ENCODE data around the gene TFAP2B. TPM values are rescaled to one million over a fixed set of nuclear protein-coding genes. Genes with fewer than 3 reads are reported as not detected.

Gene TFAP2B
- total RNA-seq, 1 experiment from 2014 or later = not detected

DNA sequence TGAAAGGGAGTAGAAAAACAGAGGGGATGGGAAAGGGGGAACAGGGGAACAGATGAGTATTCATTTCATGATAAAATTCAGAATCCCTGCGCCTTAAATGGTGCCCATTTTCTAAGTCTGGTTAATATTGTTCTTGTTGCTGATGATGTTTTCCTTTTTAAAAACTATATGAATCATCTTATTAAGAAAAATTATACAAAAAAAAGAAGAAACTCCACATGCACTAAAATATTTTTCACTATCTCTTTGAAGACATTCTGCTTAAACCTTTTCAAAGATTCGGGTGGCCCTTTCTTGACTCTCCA is 1.1 kb upstream of the TFAP2B start:
- Mint-ChIP-seq H3K9me3 (ENCODE audit: low read depth, unreplicated experiment) (no peaks in the 10 kb centered on the region), H3K4me1 (ENCODE audit: low read depth, unreplicated experiment) (peaks cover 31% of the 10 kb centered on the region), H3K27me3 (ENCODE audit: unreplicated experiment) (peaks cover 83% of the 10 kb centered on the region), H3K36me3 (ENCODE audit: insufficient read depth, unreplicated experiment) (peaks cover 8% of the 10 kb centered on the region), H3K4me3 (ENCODE audit: low read depth, unreplicated experiment) (no peak overlapping the region), H3K27ac (ENCODE audit: unreplicated experiment) (no peak overlapping the region)
- no TSS peak for BruUV-seq (replicated peaks)
- no peak for DNase-seq
- CTCF ChIA-PET = no interaction called here
- TF ChIP-seq, protein P1, sequence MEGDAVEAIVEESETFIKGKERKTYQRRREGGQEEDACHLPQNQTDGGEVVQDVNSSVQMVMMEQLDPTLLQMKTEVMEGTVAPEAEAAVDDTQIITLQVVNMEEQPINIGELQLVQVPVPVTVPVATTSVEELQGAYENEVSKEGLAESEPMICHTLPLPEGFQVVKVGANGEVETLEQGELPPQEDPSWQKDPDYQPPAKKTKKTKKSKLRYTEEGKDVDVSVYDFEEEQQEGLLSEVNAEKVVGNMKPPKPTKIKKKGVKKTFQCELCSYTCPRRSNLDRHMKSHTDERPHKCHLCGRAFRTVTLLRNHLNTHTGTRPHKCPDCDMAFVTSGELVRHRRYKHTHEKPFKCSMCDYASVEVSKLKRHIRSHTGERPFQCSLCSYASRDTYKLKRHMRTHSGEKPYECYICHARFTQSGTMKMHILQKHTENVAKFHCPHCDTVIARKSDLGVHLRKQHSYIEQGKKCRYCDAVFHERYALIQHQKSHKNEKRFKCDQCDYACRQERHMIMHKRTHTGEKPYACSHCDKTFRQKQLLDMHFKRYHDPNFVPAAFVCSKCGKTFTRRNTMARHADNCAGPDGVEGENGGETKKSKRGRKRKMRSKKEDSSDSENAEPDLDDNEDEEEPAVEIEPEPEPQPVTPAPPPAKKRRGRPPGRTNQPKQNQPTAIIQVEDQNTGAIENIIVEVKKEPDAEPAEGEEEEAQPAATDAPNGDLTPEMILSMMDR (IDR thresholded peaks at IDR 0.05; ENCODE audit: unreplicated experiment) = no peak
- intact Hi-C loops (cut with micrococcal nuclease; ENCODE audit: unreplicated experiment) = loop anchor here (10.0 kb wide), 4 partner anchors 207 to 1207 kb away; no protein-coding TSS in a partner anchor

DNA sequence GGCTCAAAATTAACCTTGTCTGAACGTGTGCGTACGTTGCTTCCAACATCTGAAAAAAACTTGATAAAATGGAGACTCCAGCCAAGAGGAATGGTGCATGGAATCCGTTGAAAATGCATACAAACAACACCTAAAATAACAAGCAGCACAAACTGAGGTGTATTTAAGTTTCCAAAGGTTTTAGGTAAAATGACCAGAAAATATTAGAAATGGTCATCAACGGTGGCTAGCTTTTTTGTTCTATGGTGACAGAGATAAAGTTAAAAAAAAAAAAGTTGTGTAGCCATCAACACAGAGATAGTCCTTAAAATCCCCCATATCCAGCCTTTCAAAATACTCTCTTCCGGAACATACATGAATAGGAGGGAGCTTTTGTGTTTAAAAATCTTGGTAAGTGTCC is 651 bp upstream of the TFAP2B start:
- CTCF ChIA-PET = no interaction called here
- H3K27me3 Mint-ChIP-seq (ENCODE audit: unreplicated experiment) = peaks cover 87% of the 10 kb centered on the region
- TF ChIP-seq, protein P1 (IDR thresholded peaks at IDR 0.05; ENCODE audit: unreplicated experiment) = no peak
- H3K4me3 Mint-ChIP-seq (ENCODE audit: low read depth, unreplicated experiment) = no peak overlapping the region
- peaks cover 8% of the 10 kb centered on the region for H3K36me3 Mint-ChIP-seq (ENCODE audit: insufficient read depth, unreplicated experiment)
- H3K4me1 Mint-ChIP-seq (ENCODE audit: low read depth, unreplicated experiment) = peaks cover 31% of the 10 kb centered on the region
- intact Hi-C loops (cut with micrococcal nuclease; ENCODE audit: unreplicated experiment) = loop anchor here (10.0 kb wide), 4 partner anchors 207 to 1207 kb away; no protein-coding TSS in a partner anchor
- DNase-seq = no peak
- no peak overlapping the region for H3K27ac Mint-ChIP-seq (ENCODE audit: unreplicated experiment)
- no peaks in the 10 kb centered on the region for H3K9me3 Mint-ChIP-seq (ENCODE audit: low read depth, unreplicated experiment)
- BruUV-seq (replicated peaks) = no TSS peak

DNA sequence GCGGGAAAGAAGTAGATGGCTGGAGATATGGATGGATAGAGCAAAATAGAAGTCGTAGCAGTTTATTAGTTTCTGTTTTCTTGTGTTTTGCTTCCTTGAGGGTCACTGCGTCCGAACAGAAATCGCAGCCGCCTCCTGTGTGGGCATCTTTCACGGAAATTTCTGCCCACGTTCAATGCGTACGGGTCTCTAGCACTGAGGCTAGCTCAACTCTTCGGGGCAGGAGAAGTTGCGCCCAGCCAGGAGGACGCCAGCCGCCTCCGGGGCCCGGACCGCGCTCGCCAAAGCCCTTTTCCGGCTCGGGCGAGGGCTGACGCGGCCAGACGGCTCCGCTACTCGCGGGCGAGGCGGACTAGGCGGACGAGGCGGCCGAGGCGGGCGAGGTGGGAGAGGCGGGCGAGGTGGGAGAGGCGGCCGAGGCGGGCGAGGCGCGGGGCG is 814 bp downstream of the TFAP2B start:
- peak overlapping the region; percentile 79 for H3K4me3 Mint-ChIP-seq (ENCODE audit: low read depth, unreplicated experiment)
- peaks cover 87% of the 10 kb centered on the region for H3K27me3 Mint-ChIP-seq (ENCODE audit: unreplicated experiment)
- H3K36me3 Mint-ChIP-seq (ENCODE audit: insufficient read depth, unreplicated experiment) = peaks cover 8% of the 10 kb centered on the region
- intact Hi-C loops (cut with micrococcal nuclease; ENCODE audit: unreplicated experiment) = loop anchor here (10.0 kb wide), 4 partner anchors 205 to 1205 kb away; no protein-coding TSS in a partner anchor
- peak; percentile 23 for DNase-seq
- H3K4me1 Mint-ChIP-seq (ENCODE audit: low read depth, unreplicated experiment) = peaks cover 31% of the 10 kb centered on the region
- TF ChIP-seq, protein P1 (IDR thresholded peaks at IDR 0.05; ENCODE audit: unreplicated experiment) = no peak
- no peaks in the 10 kb centered on the region for H3K9me3 Mint-ChIP-seq (ENCODE audit: low read depth, unreplicated experiment)
- no peak overlapping the region for H3K27ac Mint-ChIP-seq (ENCODE audit: unreplicated experiment)
- CTCF ChIA-PET = interaction anchor here (0.6 kb wide), 1 partner anchor 531 kb away, joined by 3 read pairs; no protein-coding TSS in a partner anchor
- no TSS peak for BruUV-seq (replicated peaks)

DNA sequence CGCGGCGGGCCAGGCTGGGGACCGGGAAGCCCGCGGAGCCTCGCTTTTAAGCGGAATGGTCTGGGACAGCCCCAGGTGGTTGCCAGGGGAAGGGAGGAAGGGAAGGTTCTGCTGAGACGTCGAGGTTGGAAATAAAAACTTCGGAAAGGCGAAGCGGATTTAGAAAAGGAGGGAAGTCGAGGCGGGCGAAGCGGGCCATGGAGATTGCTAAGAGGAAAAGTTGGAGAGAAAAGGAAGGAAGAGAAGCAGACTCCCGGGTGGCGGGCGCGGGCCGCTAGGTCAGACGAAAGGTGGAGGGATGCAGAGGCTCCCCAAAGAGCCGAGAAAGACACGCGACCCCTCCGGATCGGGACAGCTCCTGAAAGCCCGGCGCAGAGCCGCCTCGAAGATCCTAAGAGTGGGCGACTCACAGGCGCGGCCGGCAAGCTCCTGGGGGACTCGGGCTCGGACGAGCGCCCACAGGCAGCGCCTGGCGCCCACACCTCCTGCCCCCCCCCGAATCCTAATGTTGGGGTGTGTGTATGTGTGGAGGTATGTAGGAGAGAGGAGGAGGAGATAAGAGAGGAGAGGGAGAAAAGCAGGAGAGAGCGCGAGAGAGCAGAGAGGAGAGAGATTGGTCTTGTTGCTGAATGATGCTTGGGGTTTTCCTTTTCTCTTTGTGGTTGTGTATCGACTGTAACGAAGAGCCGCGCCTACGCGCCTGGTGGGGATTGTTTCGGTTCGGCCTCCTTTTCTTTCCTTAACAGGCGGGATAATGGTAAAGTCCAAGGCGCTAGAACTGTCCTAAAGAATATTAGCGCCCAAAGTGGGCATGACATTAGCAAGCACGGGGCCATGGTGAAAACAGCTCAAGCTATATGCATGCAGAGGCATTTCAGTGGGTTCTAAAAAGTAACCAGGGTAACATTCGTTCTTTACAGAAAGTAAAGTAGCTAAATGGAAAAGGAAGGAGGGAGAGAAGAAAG is 1.5 kb downstream of the TFAP2B start:
- Mint-ChIP-seq H3K36me3 (ENCODE audit: insufficient read depth, unreplicated experiment) (peaks cover 8% of the 10 kb centered on the region), H3K27ac (ENCODE audit: unreplicated experiment) (no peak overlapping the region), H3K4me1 (ENCODE audit: low read depth, unreplicated experiment) (peaks cover 31% of the 10 kb centered on the region), H3K27me3 (ENCODE audit: unreplicated experiment) (peaks cover 89% of the 10 kb centered on the region), H3K9me3 (ENCODE audit: low read depth, unreplicated experiment) (no peaks in the 10 kb centered on the region), H3K4me3 (ENCODE audit: low read depth, unreplicated experiment) (peak overlapping the region; percentile 79)
- BruUV-seq (replicated peaks) = no TSS peak
- CTCF ChIA-PET = interaction anchor here (0.6 to 1.2 kb wide), 3 partner anchors 26 to 812 kb away, joined by 3 to 12 read pairs (median 4); no protein-coding TSS in a partner anchor
- intact Hi-C loops (cut with micrococcal nuclease; ENCODE audit: unreplicated experiment) = loop anchor here (10.0 kb wide), 4 partner anchors 205 to 1205 kb away; no protein-coding TSS in a partner anchor
- TF ChIP-seq, protein P1 (IDR thresholded peaks at IDR 0.05; ENCODE audit: unreplicated experiment) = no peak
- no peak for DNase-seq
